GM19397 (cell line): Measurements from ENCODE around the gene ST8SIA4.

ENCODE experiments used
- ATAC-seq: cut with Tn5 transposase; IDR thresholded peaks from one replicate; pipeline ENCODE4 v1.9.1; 2021; ENCODE audit warnings: mild to moderate bottlenecking, moderate library complexity; ENCODE audit not compliant: unreplicated experiment

ST8SIA4 gene

GRCh38 chr5:100872408-100873190 lies 30.5 kb downstream of the ST8SIA4 start:
- ATAC-seq = no peak

- ATAC-seq = no peak
These were observed 36.0 kb downstream of the ST8SIA4 start for GRCh38 chr5:100867039-100867562.

GRCh38 chr5:100864931-100865330 lies 38.2 kb downstream of the ST8SIA4 start:
- no peak for ATAC-seq

- ATAC-seq = no peak
These were observed 39.3 kb downstream of the ST8SIA4 start for GRCh38 chr5:100863739-100864138.

- ATAC-seq = no peak
These were observed 41.9 kb downstream of the ST8SIA4 start for GRCh38 chr5:100861148-100861547.

- ATAC-seq = no peak
These were observed 42.7 kb downstream of the ST8SIA4 start for GRCh38 chr5:100860407-100860806.

- ATAC-seq = no peak
These were observed 44.0 kb downstream of the ST8SIA4 start for GRCh38 chr5:100858987-100859545.

- ATAC-seq = no peak
These were observed 46.6 kb downstream of the ST8SIA4 start for GRCh38 chr5:100856462-100856861.

GRCh38 chr5:100855937-100856430 lies 47.1 kb downstream of the ST8SIA4 start:
- no peak for ATAC-seq

GRCh38 chr5:100855295-100855694 lies 47.8 kb downstream of the ST8SIA4 start:
- no peak for ATAC-seq

GRCh38 chr5:100854591-100854990 lies 48.5 kb downstream of the ST8SIA4 start:
- ATAC-seq = no peak

- ATAC-seq = no peak
These were observed 49.5 kb downstream of the ST8SIA4 start for GRCh38 chr5:100853582-100853981.

GRCh38 chr5:100852988-100853449 lies 50.1 kb downstream of the ST8SIA4 start:
- peak; percentile 97 for ATAC-seq

GRCh38 chr5:100852051-100852450 lies 51.0 kb downstream of the ST8SIA4 start:
- ATAC-seq = no peak

- ATAC-seq = no peak
These were observed 56.3 kb downstream of the ST8SIA4 start for GRCh38 chr5:100846772-100847171.

- ATAC-seq = no peak
These were observed 61.0 kb downstream of the ST8SIA4 start for GRCh38 chr5:100842080-100842479.

- no peak for ATAC-seq
These were observed 61.6 kb downstream of the ST8SIA4 start for GRCh38 chr5:100841358-100842076.

- ATAC-seq = no peak
These were observed 62.3 kb downstream of the ST8SIA4 start for GRCh38 chr5:100840789-100841188.

GRCh38 chr5:100840370-100840769 lies 62.7 kb downstream of the ST8SIA4 start:
- peak; percentile 68 for ATAC-seq

- no peak for ATAC-seq
These were observed 65.0 kb downstream of the ST8SIA4 start for GRCh38 chr5:100838048-100838473.

- ATAC-seq = no peak
These were observed 68.6 kb downstream of the ST8SIA4 start for GRCh38 chr5:100834519-100834918.
